Epithelial cell of esophagus (primary cell): ENCODE measurements around the gene DOK3.

Source experiments
- DNase-seq: peaks from one replicate; pipeline ENCODE4 v3.0.0; 2010; ENCODE audit warnings: low read depth
- H3K4me3 ChIP-seq: 2 replicates; pipeline ENCODE4 v1.5.1; 2011; ENCODE audit warnings: mild to moderate bottlenecking, low read length, control low read depth
- CTCF ChIP-seq: IDR thresholded peaks from 2 replicates; pipeline ENCODE4 v1.5.1; 2011; ENCODE audit warnings: low read depth, mild to moderate bottlenecking, low read length, control low read depth, inconsistent platforms; ENCODE audit not compliant: insufficient read depth; ENCODE audit errors: missing control alignments

DOK3 gene

GRCh38 chr5:177456976-177457851 is 52.4 kb downstream of the DOK3 start:
- peak; percentile 60 for TF ChIP-seq CTCF
- peak; percentile 96 for DNase-seq
- H3K4me3 ChIP-seq: no peak overlapping the region

- TF ChIP-seq CTCF: no peak
- H3K4me3 ChIP-seq: no peak overlapping the region
- DNase-seq: no peak
These were observed 53.0 kb downstream of the DOK3 start for GRCh38 chr5:177456591-177456964.

- peak overlapping the region; percentile 54 for H3K4me3 ChIP-seq
- DNase-seq: peak; percentile 92
- TF ChIP-seq CTCF: peak; percentile 90
These were observed 53.7 kb downstream of the DOK3 start for GRCh38 chr5:177455661-177456590.

- peak; percentile 81 for DNase-seq
- peak overlapping the region; percentile 54 for H3K4me3 ChIP-seq
- TF ChIP-seq CTCF: peak; percentile 45
These were observed 54.5 kb downstream of the DOK3 start for GRCh38 chr5:177455036-177455660.

- DNase-seq: peak; percentile 85
- H3K4me3 ChIP-seq: peak overlapping the region; percentile 54
- peak; percentile 50 for TF ChIP-seq CTCF
These were observed 55.1 kb downstream of the DOK3 start for GRCh38 chr5:177454397-177455035.

- H3K4me3 ChIP-seq: peak overlapping the region; percentile 42
- no peak for DNase-seq
- TF ChIP-seq CTCF: no peak
These were observed 55.7 kb downstream of the DOK3 start for GRCh38 chr5:177453852-177454396.
